Measurements from ENCODE around the gene OOSP4B. TPM values are rescaled to one million over a fixed set of nuclear protein-coding genes. Genes with fewer than 3 reads are reported as not detected.
A peak's percentile ranks its signal among the peaks of the same experiment; 100 is the strongest.

The OOSP4B gene
- polyA plus RNA-seq, 3 donors = not detected

- Histone ChIP-seq H4K20me1 (ENCODE audit: insufficient read depth, low read length) (no peaks in the 10 kb centered on the region), H2AFZ (ENCODE audit: insufficient read depth, low read depth, low read length, poor library complexity, severe bottlenecking) (no peak overlapping the region), H3K27me3 (ENCODE audit: control insufficient read depth in 2 of 2, insufficient read depth in 2 of 2, low read length in 2 of 2) (no peaks in the 10 kb centered on the region), H3K36me3 (replicated peaks in 1 of 2; ENCODE audit: control insufficient read depth in 1 of 2, insufficient read depth in 2 of 2, low read length in 2 of 2) (no peaks in the 10 kb centered on the region), H3K9ac (ENCODE audit: insufficient read depth, low read length, poor library complexity, severe bottlenecking) (no peak overlapping the region), H3K27ac (ENCODE audit: low read depth in 1 of 2, low read length in 2 of 2) (no peak overlapping the region), H3K4me2 (replicated peaks; ENCODE audit: extremely low read depth, low read length, poor library complexity, severe bottlenecking) (no peak overlapping the region), H3K79me2 (ENCODE audit: insufficient read depth, low read length) (peaks cover 65% of the 10 kb centered on the region), H3K9me3 (replicated peaks in 1 of 2; ENCODE audit: control insufficient read depth in 1 of 2, insufficient read depth in 1 of 2, low read length in 2 of 2) (no peaks in the 10 kb centered on the region), H3K4me3 (replicated peaks in 1 of 3; ENCODE audit: low read depth in 2 of 3, low read length in 3 of 3) (no peak overlapping the region), H3K4me1 (ENCODE audit: control insufficient read depth in 1 of 2, insufficient read depth in 2 of 2, low read length in 2 of 2) (peaks cover 11 to 20% of the 10 kb centered on the region in 2 donors)
- Mint-ChIP-seq H3K27me3 (ENCODE audit: low read depth in 3 of 3) (no peaks in the 10 kb centered on the region), H3K9me3 (peaks cover 0 to 2% (median 0%) of the 10 kb centered on the region in 7 donors), H3K36me3 (peaks cover 0 to 6% of the 10 kb centered on the region in 2 donors), H3K27ac (no peak overlapping the region), H3K4me1 (peaks cover 18% of the 10 kb centered on the region), H3K4me3 (no peak overlapping the region)
- DNase-seq = peak; percentile 25 to 71 (median 59)
- no CpG with 5 or more reads among the region's 1 CpG for WGBS (ENCODE audit: insufficient coverage)
- intact Hi-C loops (cut with micrococcal nuclease) = no loop called here
- TF ChIP-seq CTCF (IDR thresholded peaks at IDR 0.05) = no peak
Observed at GRCh38 chr11:60064111-60064510, 47.1 kb downstream of the OOSP4B start.

GRCh38 chr11:60065801-60066200 lies 48.8 kb downstream of the OOSP4B start:
- H3K27ac Mint-ChIP-seq = no peak overlapping the region
- H3K4me1 Mint-ChIP-seq = peaks cover 14% of the 10 kb centered on the region
- Histone ChIP-seq H3K36me3 (replicated peaks in 1 of 2; ENCODE audit: control insufficient read depth in 1 of 2, insufficient read depth in 2 of 2, low read length in 2 of 2) (peaks cover under 1 to 2% of the 10 kb centered on the region in 2 donors), H3K4me2 (replicated peaks; ENCODE audit: extremely low read depth, low read length, poor library complexity, severe bottlenecking) (no peak overlapping the region), H3K4me3 (replicated peaks in 1 of 3; ENCODE audit: low read depth in 2 of 3, low read length in 3 of 3) (no peak overlapping the region), H2AFZ (ENCODE audit: insufficient read depth, low read depth, low read length, poor library complexity, severe bottlenecking) (peak overlapping the region; percentile 12), H3K9me3 (replicated peaks in 1 of 2; ENCODE audit: control insufficient read depth in 1 of 2, insufficient read depth in 1 of 2, low read length in 2 of 2) (no peaks in the 10 kb centered on the region), H3K79me2 (ENCODE audit: insufficient read depth, low read length) (peaks cover 48% of the 10 kb centered on the region), H3K4me1 (ENCODE audit: control insufficient read depth in 1 of 2, insufficient read depth in 2 of 2, low read length in 2 of 2) (peaks cover 11 to 20% of the 10 kb centered on the region in 2 donors), H4K20me1 (ENCODE audit: insufficient read depth, low read length) (no peaks in the 10 kb centered on the region), H3K27ac (ENCODE audit: low read depth in 1 of 2, low read length in 2 of 2) (no peak overlapping the region), H3K27me3 (ENCODE audit: control insufficient read depth in 2 of 2, insufficient read depth in 2 of 2, low read length in 2 of 2) (no peaks in the 10 kb centered on the region), H3K9ac (ENCODE audit: insufficient read depth, low read length, poor library complexity, severe bottlenecking) (no peak overlapping the region)
- no peaks in the 10 kb centered on the region for H3K27me3 Mint-ChIP-seq (ENCODE audit: low read depth in 3 of 3)
- peaks cover 7 to 14% of the 10 kb centered on the region in 2 donors for H3K36me3 Mint-ChIP-seq
- 100% methylated on average over 1 of the region's 1 CpG for WGBS (ENCODE audit: insufficient coverage)
- DNase-seq = no peak
- H3K9me3 Mint-ChIP-seq = peaks cover 0 to 2% (median 0%) of the 10 kb centered on the region in 7 donors
- TF ChIP-seq CTCF (IDR thresholded peaks at IDR 0.05) = no peak
- H3K4me3 Mint-ChIP-seq = no peak overlapping the region
- intact Hi-C loops (cut with micrococcal nuclease) = no loop called here

All from CD14-positive monocyte (primary cell).